Astrocyte (in vitro differentiated cells and primary cell): Measurements from ENCODE around the gene SLC6A12. TPM values are rescaled to one million over a fixed set of nuclear protein-coding genes. Genes with fewer than 3 reads are reported as not detected.

Source experiments
- DNase-seq: peaks from one replicate; pipeline ENCODE4 v3.0.0-alpha.2; 2010; ENCODE audit warnings: low read depth
- FAIRE-seq: peaks from 2 replicates; lab custom pipeline; 2011; peaks lifted over from hg19 to GRCh38; lab: Jason Lieb, UNC
- H2AFZ ChIP-seq: 2 replicates; pipeline ENCODE4 v1.6.0; 2012; ENCODE audit warnings: low read depth, low read length, inconsistent platforms
- H3K27ac ChIP-seq: 2 replicates; pipeline ENCODE4 v1.5.1; 2011; ENCODE audit warnings: low read depth, low read length, inconsistent platforms
- H3K27me3 ChIP-seq: 2 replicates; pipeline ENCODE4 v1.6.0; 2011; ENCODE audit warnings: low read length, inconsistent platforms; ENCODE audit not compliant: insufficient read depth
- H3K36me3 ChIP-seq: 2 replicates; pipeline ENCODE4 v1.5.1; 2011; ENCODE audit warnings: low read length, inconsistent platforms; ENCODE audit not compliant: insufficient read depth
- H3K4me1 ChIP-seq: 2 replicates; pipeline ENCODE4 v1.5.1; 2011; ENCODE audit warnings: low read length, inconsistent platforms; ENCODE audit not compliant: insufficient read depth
- H3K4me2 ChIP-seq: 2 replicates; pipeline ENCODE4 v1.6.0; 2012; ENCODE audit warnings: low read length, inconsistent platforms
- H3K4me3 ChIP-seq: 2 replicates; pipeline ENCODE4 v1.5.1; 2011; ENCODE audit warnings: low read depth, mild to moderate bottlenecking, low read length, inconsistent platforms; ENCODE audit not compliant: insufficient read depth
- H3K79me2 ChIP-seq: 2 replicates; pipeline ENCODE4 v1.6.0; 2012; ENCODE audit warnings: mild to moderate bottlenecking, low read length, inconsistent platforms; ENCODE audit not compliant: insufficient read depth
- H3K9ac ChIP-seq: 2 replicates; pipeline ENCODE4 v1.6.0; 2012; ENCODE audit warnings: mild to moderate bottlenecking, low read length, inconsistent platforms
- H3K9me3 ChIP-seq: 2 replicates; pipeline ENCODE4 v1.5.1; 2012; ENCODE audit warnings: low read depth, mild to moderate bottlenecking, low read length, inconsistent platforms; ENCODE audit not compliant: insufficient read depth
- H4K20me1 ChIP-seq: 2 replicates; pipeline ENCODE4 v1.6.0; 2012; ENCODE audit warnings: low read length, inconsistent platforms; ENCODE audit not compliant: insufficient read depth
- H3K27ac Mint-ChIP-seq: one replicate; pipeline ENCODE4 v1.8.0; 2021; ENCODE audit warnings: mild to moderate bottlenecking, mixed read lengths; ENCODE audit not compliant: unreplicated experiment
- H3K27me3 Mint-ChIP-seq: one replicate; pipeline ENCODE4 v1.8.0; 2021; ENCODE audit warnings: low read depth, mixed read lengths; ENCODE audit not compliant: unreplicated experiment
- H3K36me3 Mint-ChIP-seq: one replicate; pipeline ENCODE4 v1.8.0; 2021; ENCODE audit warnings: low read depth, mixed read lengths; ENCODE audit not compliant: unreplicated experiment
- H3K4me1 Mint-ChIP-seq: one replicate; pipeline ENCODE4 v1.8.0; 2021; ENCODE audit warnings: low read depth, mixed read lengths; ENCODE audit not compliant: unreplicated experiment
- H3K4me3 Mint-ChIP-seq: one replicate; pipeline ENCODE4 v1.8.0; 2021; ENCODE audit warnings: mild to moderate bottlenecking, moderate library complexity, mixed read lengths; ENCODE audit not compliant: unreplicated experiment
- H3K9me3 Mint-ChIP-seq: one replicate; pipeline ENCODE4 v1.8.0; 2021; ENCODE audit warnings: mild to moderate bottlenecking, mixed read lengths; ENCODE audit not compliant: unreplicated experiment
- EZH2 ChIP-seq: IDR thresholded peaks from 2 replicates; pipeline ENCODE4 v1.6.1; 2012; ENCODE audit warnings: mild to moderate bottlenecking, low read length, inconsistent platforms; ENCODE audit not compliant: insufficient read depth
- total RNA-seq: library from RNA; stranded (reverse); gene quantifications from 2 replicates; pipeline ENCODE4 v1.2.1, GENCODE V29; 2021
- TF ChIP-seq, protein P1 (sequence below): IDR thresholded peaks from 2 replicates; pipeline ENCODE4 v1.5.1; 2011; ENCODE audit warnings: low read depth, mild to moderate bottlenecking, inconsistent platforms, low read length, moderate library complexity; ENCODE audit not compliant: insufficient read depth

SLC6A12 gene
- total RNA-seq, 1 donor from 2014 or later, result 3.0 TPM

DNA sequence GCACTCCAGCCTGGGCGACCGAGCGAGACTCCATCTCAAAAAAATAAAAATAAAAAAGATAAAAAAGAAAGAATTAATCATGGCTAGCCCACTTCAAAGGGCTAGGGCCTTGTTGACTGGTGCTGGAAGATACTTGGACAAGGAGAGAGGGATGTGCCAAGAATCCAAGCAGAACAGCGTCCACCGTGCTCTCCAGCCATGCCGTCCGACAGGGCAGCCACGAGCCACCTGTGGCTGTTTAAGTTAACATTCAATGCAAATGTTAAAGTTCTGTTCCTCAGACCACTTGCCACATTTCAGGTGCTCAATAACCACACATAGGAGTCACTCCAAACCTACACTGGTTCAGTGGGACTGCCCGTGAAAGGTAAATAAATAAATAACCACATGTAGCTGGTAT is 27.3 kb upstream of the SLC6A12 start:
- Histone ChIP-seq H3K9ac (no peak overlapping the region), H3K27me3 (no peaks in the 10 kb centered on the region), H3K4me2 (no peak overlapping the region), H4K20me1 (no peaks in the 10 kb centered on the region), H3K4me3 (no peak overlapping the region), H3K27ac (no peak overlapping the region), H3K79me2 (no peaks in the 10 kb centered on the region), H3K36me3 (no peaks in the 10 kb centered on the region), H3K9me3 (peaks cover 7% of the 10 kb centered on the region), H2AFZ (no peak overlapping the region), H3K4me1 (no peaks in the 10 kb centered on the region)
- peaks cover 3% of the 10 kb centered on the region for H3K4me1 Mint-ChIP-seq
- H3K9me3 Mint-ChIP-seq, result peaks cover 17% of the 10 kb centered on the region
- H3K27me3 Mint-ChIP-seq, result peaks cover 12% of the 10 kb centered on the region
- TF ChIP-seq, protein P1, sequence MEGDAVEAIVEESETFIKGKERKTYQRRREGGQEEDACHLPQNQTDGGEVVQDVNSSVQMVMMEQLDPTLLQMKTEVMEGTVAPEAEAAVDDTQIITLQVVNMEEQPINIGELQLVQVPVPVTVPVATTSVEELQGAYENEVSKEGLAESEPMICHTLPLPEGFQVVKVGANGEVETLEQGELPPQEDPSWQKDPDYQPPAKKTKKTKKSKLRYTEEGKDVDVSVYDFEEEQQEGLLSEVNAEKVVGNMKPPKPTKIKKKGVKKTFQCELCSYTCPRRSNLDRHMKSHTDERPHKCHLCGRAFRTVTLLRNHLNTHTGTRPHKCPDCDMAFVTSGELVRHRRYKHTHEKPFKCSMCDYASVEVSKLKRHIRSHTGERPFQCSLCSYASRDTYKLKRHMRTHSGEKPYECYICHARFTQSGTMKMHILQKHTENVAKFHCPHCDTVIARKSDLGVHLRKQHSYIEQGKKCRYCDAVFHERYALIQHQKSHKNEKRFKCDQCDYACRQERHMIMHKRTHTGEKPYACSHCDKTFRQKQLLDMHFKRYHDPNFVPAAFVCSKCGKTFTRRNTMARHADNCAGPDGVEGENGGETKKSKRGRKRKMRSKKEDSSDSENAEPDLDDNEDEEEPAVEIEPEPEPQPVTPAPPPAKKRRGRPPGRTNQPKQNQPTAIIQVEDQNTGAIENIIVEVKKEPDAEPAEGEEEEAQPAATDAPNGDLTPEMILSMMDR, result no peak
- no peak for TF ChIP-seq EZH2
- DNase-seq (no peak), FAIRE-seq (no peak)
- no peak overlapping the region for H3K27ac Mint-ChIP-seq
- peaks cover 8% of the 10 kb centered on the region for H3K36me3 Mint-ChIP-seq
- H3K4me3 Mint-ChIP-seq, result no peak overlapping the region

DNA sequence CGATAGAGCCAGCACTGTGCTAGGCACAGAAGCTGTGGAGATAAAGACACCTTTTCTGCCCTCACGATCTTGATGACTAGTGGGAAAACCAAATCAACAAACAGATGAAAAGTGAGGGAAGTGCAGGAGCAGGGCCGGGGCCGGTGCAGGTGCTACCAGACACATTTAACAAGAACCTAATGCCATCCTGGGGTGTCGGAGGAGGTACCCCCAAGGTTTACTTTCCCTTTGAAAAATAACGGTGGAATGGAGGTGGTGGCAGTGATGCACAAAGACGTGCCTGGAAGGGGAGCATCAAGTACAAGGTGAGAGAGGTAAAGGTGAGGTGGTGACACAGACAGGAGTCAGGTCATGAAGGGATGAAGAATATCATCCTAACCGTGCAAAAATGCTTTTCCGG is 26.6 kb upstream of the SLC6A12 start:
- no peak for TF ChIP-seq EZH2
- TF ChIP-seq, protein P1, result no peak
- H3K9me3 ChIP-seq, result peaks cover 7% of the 10 kb centered on the region
- DNase-seq (no peak), FAIRE-seq (no peak)
- H3K36me3 ChIP-seq, result no peaks in the 10 kb centered on the region
- H3K27me3 ChIP-seq, result no peaks in the 10 kb centered on the region
- no peaks in the 10 kb centered on the region for H3K79me2 ChIP-seq
- no peak overlapping the region for H3K27ac ChIP-seq
- H3K36me3 Mint-ChIP-seq, result peaks cover 12% of the 10 kb centered on the region
- no peak overlapping the region for H2AFZ ChIP-seq
- H3K4me3 Mint-ChIP-seq, result no peak overlapping the region
- no peak overlapping the region for H3K27ac Mint-ChIP-seq
- H3K4me3 ChIP-seq, result no peak overlapping the region
- H3K4me2 ChIP-seq, result no peak overlapping the region
- H3K9me3 Mint-ChIP-seq, result peaks cover 23% of the 10 kb centered on the region
- H3K4me1 ChIP-seq, result no peaks in the 10 kb centered on the region
- H4K20me1 ChIP-seq, result no peaks in the 10 kb centered on the region
- no peak overlapping the region for H3K9ac ChIP-seq
- peaks cover 3% of the 10 kb centered on the region for H3K4me1 Mint-ChIP-seq
- H3K27me3 Mint-ChIP-seq, result peaks cover 12% of the 10 kb centered on the region

DNA sequence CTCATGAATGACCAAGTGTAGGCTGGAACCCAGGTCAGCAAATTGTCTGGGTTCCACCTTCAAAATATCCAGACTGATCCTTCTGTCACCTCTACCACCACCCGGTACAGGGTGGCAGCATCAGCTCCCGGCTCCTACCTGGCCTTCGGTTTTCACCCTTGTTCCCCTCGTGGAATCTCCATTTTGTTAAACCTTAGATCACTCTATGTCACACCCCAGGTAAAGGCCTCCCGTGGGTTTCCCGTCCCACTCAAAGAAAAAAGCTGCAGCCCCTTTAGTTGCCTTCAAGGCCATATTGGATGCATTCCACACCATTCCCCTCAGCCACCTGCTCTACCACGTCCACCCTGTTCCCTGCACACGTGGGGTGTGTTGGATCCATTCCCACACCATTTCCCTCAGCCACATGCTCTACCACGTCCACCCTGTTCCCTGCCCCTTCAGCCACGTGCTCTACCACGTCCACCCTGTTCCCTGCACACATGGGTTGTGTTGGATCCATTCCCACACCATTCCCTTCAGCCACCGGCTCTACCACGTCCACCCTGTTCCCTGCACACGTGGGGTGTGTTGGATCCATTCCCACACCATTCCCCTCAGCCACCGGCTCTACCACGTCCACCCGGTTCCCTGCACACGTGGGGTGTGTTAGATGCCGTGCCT is 24.9 kb upstream of the SLC6A12 start:
- Histone ChIP-seq H3K36me3 (no peaks in the 10 kb centered on the region), H3K9me3 (peaks cover 7% of the 10 kb centered on the region), H3K79me2 (no peaks in the 10 kb centered on the region), H3K27ac (no peak overlapping the region), H3K4me3 (no peak overlapping the region), H3K4me1 (no peaks in the 10 kb centered on the region), H3K4me2 (no peak overlapping the region), H3K27me3 (no peaks in the 10 kb centered on the region), H3K9ac (no peak overlapping the region), H4K20me1 (no peaks in the 10 kb centered on the region), H2AFZ (no peak overlapping the region)
- Mint-ChIP-seq H3K4me3 (no peak overlapping the region), H3K9me3 (peaks cover 21% of the 10 kb centered on the region), H3K4me1 (peaks cover 3% of the 10 kb centered on the region), H3K27ac (peak overlapping the region; percentile 50), H3K27me3 (peaks cover 6% of the 10 kb centered on the region), H3K36me3 (peaks cover 19% of the 10 kb centered on the region)
- DNase-seq, result no peak
- FAIRE-seq, result no peak
- TF ChIP-seq EZH2, result no peak
- TF ChIP-seq, protein P1, result no peak
